NCI-H146 (cell line): ENCODE results near the gene C1QTNF2.

ENCODE experiments used
- DNase-seq: peaks from one replicate; lab custom pipeline; 2025; lab: John Stamatoyannopoulos, UW

The C1QTNF2 gene

DNA sequence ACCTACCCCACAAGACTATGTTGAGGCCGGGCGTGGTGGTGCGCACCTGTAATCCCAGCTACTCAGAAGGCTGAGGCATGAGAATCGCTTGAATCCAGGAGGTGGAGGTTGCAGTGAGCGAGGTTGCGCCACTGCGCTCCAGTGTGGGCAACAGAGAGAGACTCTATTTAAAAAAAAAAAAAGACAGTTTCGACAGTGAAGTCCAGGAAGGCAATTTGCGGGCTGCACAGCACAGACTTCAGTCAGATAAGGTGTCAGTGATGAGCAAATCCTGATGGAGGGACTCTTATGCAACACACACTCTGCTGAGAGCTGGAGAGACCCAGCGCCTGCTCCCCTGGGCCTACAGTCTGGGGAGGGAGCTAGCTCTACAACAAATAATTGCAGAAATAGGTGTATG, 72.2 kb downstream of the C1QTNF2 start:
- no peak for DNase-seq

DNA sequence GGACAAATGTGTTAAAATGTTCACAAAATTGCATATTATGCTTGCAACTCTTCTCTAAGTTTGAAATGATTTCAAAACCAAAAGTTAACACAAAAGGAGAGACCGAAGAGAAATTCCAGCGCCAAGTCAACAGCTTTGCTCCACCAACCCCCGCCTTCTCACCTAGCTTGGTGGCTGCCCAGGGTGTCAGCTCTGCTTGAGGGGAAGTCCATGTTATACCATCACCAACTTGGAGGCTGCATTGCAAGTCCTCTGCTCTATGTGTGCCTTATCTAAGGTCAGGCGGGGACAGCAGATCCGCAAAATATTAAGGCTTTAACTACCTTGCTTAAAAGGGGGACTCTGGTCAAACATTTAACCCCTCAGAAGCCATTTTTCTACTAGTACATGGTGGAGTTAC, 72.7 kb downstream of the C1QTNF2 start:
- DNase-seq, result no peak
